GM18505 (cell line): Measurements from ENCODE around the gene KSR1.
"Not testable (repeated sequence)": the region's sequence is repeated elsewhere in the genome, so short reads cannot be mapped to it uniquely, and the experiment has no call there.

ENCODE experiments used
- ATAC-seq: cut with Tn5 transposase; IDR thresholded peaks from one replicate; pipeline ENCODE4 v1.9.1; 2021; ENCODE audit not compliant: unreplicated experiment
- POLR2A ChIP-seq: IDR thresholded peaks from 4 replicates; pipeline ENCODE4 v1.6.1; 2011; ENCODE audit warnings: borderline replicate concordance; ENCODE audit not compliant: insufficient read depth, insufficient read length; ENCODE audit errors: extremely low read depth

Gene KSR1

GRCh38 chr17:27422601-27423000 is 33.6 kb upstream of the KSR1 start:
- ATAC-seq = no peak
- no peak for TF ChIP-seq POLR2A

GRCh38 chr17:27423651-27424050 is 32.6 kb upstream of the KSR1 start:
- no peak for TF ChIP-seq POLR2A
- ATAC-seq = no peak

- TF ChIP-seq POLR2A = no peak
- no peak for ATAC-seq
These were observed 31.7 kb upstream of the KSR1 start for GRCh38 chr17:27424516-27424915.

- no peak for TF ChIP-seq POLR2A
- no peak for ATAC-seq
These were observed 31.3 kb upstream of the KSR1 start for GRCh38 chr17:27424941-27425340.

GRCh38 chr17:27425571-27425970 is 30.7 kb upstream of the KSR1 start:
- ATAC-seq = not testable (repeated sequence)

GRCh38 chr17:27425991-27426390 is 30.3 kb upstream of the KSR1 start:
- no peak for ATAC-seq
- no peak for TF ChIP-seq POLR2A

- ATAC-seq = not testable (repeated sequence)
These were observed 29.8 kb upstream of the KSR1 start for GRCh38 chr17:27426471-27426870.

- not testable (repeated sequence) for ATAC-seq
These were observed 28.9 kb upstream of the KSR1 start for GRCh38 chr17:27427166-27427862.

- TF ChIP-seq POLR2A = no peak
- ATAC-seq = no peak
These were observed 27.3 kb upstream of the KSR1 start for GRCh38 chr17:27428781-27429505.

GRCh38 chr17:27429666-27430382 is 26.4 kb upstream of the KSR1 start:
- no peak for ATAC-seq
- no peak for TF ChIP-seq POLR2A

- TF ChIP-seq POLR2A = no peak
- no peak for ATAC-seq
These were observed 25.8 kb upstream of the KSR1 start for GRCh38 chr17:27430383-27430840.

- no peak for TF ChIP-seq POLR2A
- no peak for ATAC-seq
These were observed 25.3 kb upstream of the KSR1 start for GRCh38 chr17:27430882-27431491.

- ATAC-seq = no peak
- TF ChIP-seq POLR2A = no peak
These were observed 22.7 kb upstream of the KSR1 start for GRCh38 chr17:27433521-27433920.

- ATAC-seq = not testable (repeated sequence)
These were observed 20.7 kb upstream of the KSR1 start for GRCh38 chr17:27435431-27436070.
